Gastrocnemius medialis (tissue), 4 donors: Measurements from ENCODE around the gene DGKG. TPM values are rescaled to one million over a fixed set of nuclear protein-coding genes. Genes with fewer than 3 reads are reported as not detected.

Experiments used
- ATAC-seq, 2 donors: fragments of 150-250 bp; one replicate each; pipeline ENCODE4 v1.9.1; 2016
- DNase-seq, 2 donors: peaks; one replicate each; pipeline ENCODE4 v3.0.0-alpha.2; 2019
- H3K27ac ChIP-seq, 4 donors: fragments of 200-600 bp; sonication (generic); 1 replicate in 1 of 4; 2 replicates in 3 of 4; pipeline ENCODE4 v1.5.1; 2016 to 2018; ENCODE audit warnings: mild to moderate bottlenecking in 2 of 4, moderate library complexity in 1 of 4
- H3K27me3 ChIP-seq, 3 donors: fragments of 200-600 bp; sonication (generic) in 2 of 3; 1 replicate in 1 of 3; 2 replicates in 2 of 3; pipeline versions ENCODE4 v1.5.1 to v1.6.0; 2016 to 2019; ENCODE audit warnings: mild to moderate bottlenecking in 1 of 3, moderate library complexity in 1 of 3
- H3K36me3 ChIP-seq, 2 donors: fragments of 200-600 bp; sonication (generic) in 1 of 2; one replicate each; pipeline ENCODE4 v1.5.1; 2017 to 2018
- H3K4me1 ChIP-seq, 2 donors: fragments of 200-600 bp; sonication (generic) in 1 of 2; one replicate each; pipeline ENCODE4 v1.5.1; 2016 to 2017; ENCODE audit warnings: mild to moderate bottlenecking in 2 of 2
- H3K4me3 ChIP-seq, 4 donors: fragments of 200-600 bp; sonication (generic) in 3 of 4; 1 replicate in 1 of 4; 2 replicates in 3 of 4; pipeline ENCODE4 v1.5.1; 2016 to 2019; ENCODE audit warnings: mild to moderate bottlenecking in 2 of 4
- H3K9me3 ChIP-seq, 3 donors: fragments of 200-600 bp; sonication (generic) in 2 of 3; 1 replicate in 1 of 3; 2 replicates in 2 of 3; pipeline ENCODE4 v1.5.1; 2016 to 2019
- CTCF ChIP-seq, 5 experiments: fragments of 450-650 bp in 3 of 5; fragments of 200-600 bp in 2 of 5; sonication (generic) in 2 of 5; IDR thresholded peaks in 4 of 5; conservative IDR thresholded peaks in 1 of 5; 1 replicate in 4 of 5; 2 replicates in 1 of 5; pipeline ENCODE4 v1.5.1; 2016 to 2019; ENCODE audit warnings: antibody characterized with exemption in 5 of 5, mild to moderate bottlenecking in 3 of 5, moderate library complexity in 3 of 5
- POLR2A ChIP-seq, 2 donors: fragments of 450-650 bp; IDR thresholded peaks; one replicate each; pipeline ENCODE4 v1.6.1; 2017; ENCODE audit warnings: antibody characterized with exemption in 2 of 2, mild to moderate bottlenecking in 2 of 2, moderate library complexity in 2 of 2
- in situ Hi-C, 4 donors: fragments of 200-750 bp; cut with MboI; loops; one replicate each; pipeline versions ENCODE4 v1.15.0 to v1.8.0; 2017; ENCODE audit warnings: low sequenced_read_pairs in 4 of 4
- intact Hi-C: fragments of 100-400 bp; cut with DNase I; formaldehyde crosslinking; loops from one replicate; pipeline ENCODE4 v1.15.1; 2023; ENCODE audit warnings: low total_unique reads
- total RNA-seq, 4 donors: library from RNA; depleted of rRNA; stranded (reverse); fragments of >200 nt; gene quantifications; one replicate each; pipeline versions ENCODE4 v1.1.0 to v1.2.3, GENCODE V29; 2016

DGKG gene
- total RNA-seq, 4 donors from 2014 or later = 5.0 to 11.2 (median 7.7) TPM

- no peak for ATAC-seq
These were observed 185.6 kb downstream of the DGKG start for GRCh38 chr3:186176373-186176990.

GRCh38 chr3:186173224-186173815 lies 188.7 kb downstream of the DGKG start:
- Histone ChIP-seq H3K4me1 (no peaks in the 10 kb centered on the region), H3K27me3 (no peaks in the 10 kb centered on the region), H3K9me3 (no peaks in the 10 kb centered on the region), H3K36me3 (no peaks in the 10 kb centered on the region), H3K4me3 (no peak overlapping the region), H3K27ac (no peak overlapping the region)
- in situ Hi-C loops = no loop called here
- ATAC-seq (no peak), DNase-seq (no peak)
- TF ChIP-seq POLR2A (IDR thresholded peaks at IDR 0.05) = no peak
- intact Hi-C loops = no loop called here

More at GRCh38 chr3:186176373-186176990, 185.6 kb downstream of the DGKG start:
- Histone ChIP-seq H3K27me3 (no peaks in the 10 kb centered on the region), H3K4me3 (no peak overlapping the region), H3K9me3 (no peaks in the 10 kb centered on the region), H3K27ac (no peak overlapping the region), H3K36me3 (no peaks in the 10 kb centered on the region), H3K4me1 (no peaks in the 10 kb centered on the region)
- intact Hi-C loops (no loop called here), in situ Hi-C loops (no loop called here)
- TF ChIP-seq POLR2A (IDR thresholded peaks at IDR 0.05) = no peak
- no peak for TF ChIP-seq CTCF (IDR thresholded peaks at IDR 0.05 in 4 of 5, conservative IDR thresholded peaks at IDR 0.05 in 1 of 5)
- no peak for DNase-seq

- no peak overlapping the region for H3K4me3 ChIP-seq
- no peaks in the 10 kb centered on the region for H3K27me3 ChIP-seq
- no peak for DNase-seq
- intact Hi-C loops (no loop called here), in situ Hi-C loops (no loop called here)
- no peaks in the 10 kb centered on the region for H3K36me3 ChIP-seq
- no peaks in the 10 kb centered on the region for H3K4me1 ChIP-seq
- H3K9me3 ChIP-seq = no peaks in the 10 kb centered on the region
- TF ChIP-seq CTCF (IDR thresholded peaks at IDR 0.05 in 4 of 5, conservative IDR thresholded peaks at IDR 0.05 in 1 of 5) = no peak
- TF ChIP-seq POLR2A (IDR thresholded peaks at IDR 0.05) = no peak
- ATAC-seq = no peak
- H3K27ac ChIP-seq = no peak overlapping the region
These were observed 189.7 kb downstream of the DGKG start for GRCh38 chr3:186172353-186172752.

GRCh38 chr3:186171521-186171920 lies 190.5 kb downstream of the DGKG start:
- in situ Hi-C loops (no loop called here), intact Hi-C loops (no loop called here)
- Histone ChIP-seq H3K27me3 (no peaks in the 10 kb centered on the region), H3K27ac (no peak overlapping the region), H3K4me3 (no peak overlapping the region), H3K9me3 (no peaks in the 10 kb centered on the region), H3K4me1 (no peaks in the 10 kb centered on the region), H3K36me3 (no peaks in the 10 kb centered on the region)
- TF ChIP-seq POLR2A (IDR thresholded peaks at IDR 0.05) (no peak), CTCF (IDR thresholded peaks at IDR 0.05 in 4 of 5, conservative IDR thresholded peaks at IDR 0.05 in 1 of 5) (no peak)
- DNase-seq = no peak
- no peak for ATAC-seq

GRCh38 chr3:186170516-186170915 lies 191.5 kb downstream of the DGKG start:
- H3K4me3 ChIP-seq = no peak overlapping the region
- no peaks in the 10 kb centered on the region for H3K27me3 ChIP-seq
- H3K4me1 ChIP-seq = no peaks in the 10 kb centered on the region
- H3K36me3 ChIP-seq = no peaks in the 10 kb centered on the region
- no peak overlapping the region for H3K27ac ChIP-seq
- TF ChIP-seq POLR2A (IDR thresholded peaks at IDR 0.05) (no peak), CTCF (IDR thresholded peaks at IDR 0.05 in 4 of 5, conservative IDR thresholded peaks at IDR 0.05 in 1 of 5) (no peak)
- ATAC-seq (no peak), DNase-seq (no peak)
- in situ Hi-C loops = no loop called here
- H3K9me3 ChIP-seq = no peaks in the 10 kb centered on the region
- intact Hi-C loops = no loop called here
